Neural crest cell (in vitro differentiated cells): ENCODE measurements around the gene KLHL7. TPM values are rescaled to one million over a fixed set of nuclear protein-coding genes. Genes with fewer than 3 reads are reported as not detected.

Source experiments
- DNase-seq: peaks from one replicate; pipeline ENCODE4 v3.0.0; 2021; ENCODE audit warnings: low read depth, mixed read lengths, low spot score
- H3K27ac Mint-ChIP-seq: one replicate; pipeline ENCODE4 v1.8.0; 2021; ENCODE audit warnings: mild to moderate bottlenecking, mixed read lengths; ENCODE audit not compliant: unreplicated experiment
- H3K27me3 Mint-ChIP-seq: 2 replicates; pipeline ENCODE4 v1.8.0; 2021; ENCODE audit warnings: low read depth, mild to moderate bottlenecking, mixed read lengths
- H3K36me3 Mint-ChIP-seq: 2 replicates; pipeline ENCODE4 v1.8.0; 2021; ENCODE audit warnings: low read depth, mild to moderate bottlenecking, mixed read lengths
- H3K4me1 Mint-ChIP-seq: 2 replicates; pipeline ENCODE4 v1.8.0; 2021; ENCODE audit warnings: mixed read lengths
- H3K4me3 Mint-ChIP-seq: one replicate; pipeline ENCODE4 v1.8.0; 2021; ENCODE audit warnings: mild to moderate bottlenecking, mixed read lengths
- H3K9me3 Mint-ChIP-seq: 2 replicates; pipeline ENCODE4 v1.8.0; 2021; ENCODE audit warnings: mixed read lengths
- CTCF ChIP-seq: fragments of 200-600 bp; sonication (generic); conservative IDR thresholded peaks from 2 replicates; pipeline ENCODE4 v1.5.0; 2021; ENCODE audit warnings: antibody characterized with exemption, mild to moderate bottlenecking
- total RNA-seq: library from RNA; stranded (reverse); gene quantifications from 2 replicates; pipeline ENCODE4 v1.2.1, GENCODE V29; 2021

The KLHL7 gene
- total RNA-seq, 1 donor from 2014 or later = 47.6 TPM

- TF ChIP-seq CTCF = no peak
Measured at GRCh38 chr7:23181684-23182553, 76.3 kb downstream of the KLHL7 start, which contains the start of gene NUP42. NUP42 (plus strand) TSS chr7:23182048; CDS start chr7:23182086, 38 bp downstream.

DNA sequence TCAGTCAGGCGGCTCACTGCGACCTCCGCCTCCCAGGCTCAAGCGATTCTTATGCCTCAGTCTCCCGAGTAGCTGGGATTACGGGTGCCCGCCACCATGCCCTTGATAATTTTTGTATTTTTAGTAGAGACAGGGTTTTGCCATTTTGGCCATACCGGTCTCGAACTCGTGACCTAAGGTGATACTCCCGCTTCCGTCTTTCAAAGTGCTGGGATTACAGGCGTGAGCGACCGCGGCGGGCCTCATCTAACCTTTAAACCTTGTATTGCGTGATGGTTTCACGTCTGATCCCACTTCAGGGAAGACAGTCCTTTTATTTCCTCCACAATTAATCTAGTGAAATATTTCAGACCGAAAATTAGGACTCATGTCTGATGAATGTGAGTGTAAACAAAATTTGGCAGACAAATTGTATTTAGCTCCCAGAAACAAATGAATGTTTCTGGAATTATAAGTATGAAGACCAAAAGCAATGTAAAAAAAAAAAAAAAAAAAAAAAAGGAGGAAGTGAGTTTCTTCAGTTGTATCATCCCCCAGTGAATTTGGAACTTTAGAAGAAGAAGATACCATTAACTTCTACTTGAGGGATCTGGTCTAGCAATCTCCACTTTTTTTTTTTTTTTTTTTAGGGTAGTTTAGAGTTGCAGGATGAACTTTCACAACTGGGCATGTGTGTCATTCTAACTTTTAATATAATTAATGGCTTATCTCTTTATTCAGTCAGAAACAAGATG, 77.9 kb downstream of the KLHL7 start:
- DNase-seq = no peak
- peak overlapping the region; percentile 89 for H3K4me3 Mint-ChIP-seq
- no peaks in the 10 kb centered on the region for H3K9me3 Mint-ChIP-seq
- H3K27ac Mint-ChIP-seq = peak overlapping the region; percentile 62
- H3K36me3 Mint-ChIP-seq = no peaks in the 10 kb centered on the region
- TF ChIP-seq CTCF = no peak
- no peaks in the 10 kb centered on the region for H3K27me3 Mint-ChIP-seq
- H3K4me1 Mint-ChIP-seq = peaks cover 32% of the 10 kb centered on the region

More at GRCh38 chr7:23181684-23182553, 76.3 kb downstream of the KLHL7 start, which contains the start of gene NUP42:
- no peaks in the 10 kb centered on the region for H3K36me3 Mint-ChIP-seq
- peaks cover 32% of the 10 kb centered on the region for H3K4me1 Mint-ChIP-seq
- H3K27me3 Mint-ChIP-seq = no peaks in the 10 kb centered on the region
- H3K4me3 Mint-ChIP-seq = peak within 1 kb of the TSS; percentile 89
- H3K9me3 Mint-ChIP-seq = no peaks in the 10 kb centered on the region
- peak; percentile 91 for DNase-seq
- peak within 1 kb of the TSS; percentile 99 for H3K27ac Mint-ChIP-seq

GRCh38 chr7:23184291-23184690, 78.7 kb downstream of the KLHL7 start:
- DNase-seq = no peak
- H3K27me3 Mint-ChIP-seq = no peaks in the 10 kb centered on the region
- H3K9me3 Mint-ChIP-seq = no peaks in the 10 kb centered on the region
- peak overlapping the region; percentile 85 for H3K4me3 Mint-ChIP-seq
- peaks cover 2% of the 10 kb centered on the region for H3K36me3 Mint-ChIP-seq
- no peak for TF ChIP-seq CTCF
- H3K27ac Mint-ChIP-seq = no peak overlapping the region
- H3K4me1 Mint-ChIP-seq = peaks cover 32% of the 10 kb centered on the region

DNA sequence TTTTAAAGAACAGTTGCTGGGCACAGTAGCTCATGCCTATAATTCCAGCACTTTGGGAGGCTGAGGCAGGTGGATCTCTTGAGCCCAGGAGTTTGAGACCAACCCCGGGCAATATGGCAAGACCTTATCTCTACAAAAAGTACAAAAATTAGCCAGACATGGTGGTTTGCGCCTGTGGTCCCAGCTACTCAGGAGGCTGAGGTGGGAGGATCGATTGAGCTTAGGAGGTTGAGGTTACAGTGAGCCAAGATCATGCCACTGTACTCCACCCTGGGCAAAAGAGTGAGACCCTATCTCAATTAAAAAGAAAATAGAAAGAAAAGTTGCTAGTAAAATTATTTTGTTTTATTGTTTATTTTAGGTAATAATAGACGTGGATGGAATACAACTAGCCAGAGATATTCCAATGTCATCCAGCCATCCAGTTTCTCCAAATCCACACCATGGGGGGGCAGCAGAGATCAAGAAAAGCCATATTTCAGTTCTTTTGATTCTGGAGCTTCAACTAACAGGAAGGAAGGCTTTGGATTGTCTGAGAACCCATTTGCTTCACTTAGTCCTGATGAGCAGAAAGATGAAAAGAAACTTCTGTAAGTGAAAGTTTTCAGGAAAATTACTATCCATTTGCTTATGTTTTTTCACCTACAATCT, 79.2 kb downstream of the KLHL7 start:
- H3K36me3 Mint-ChIP-seq = peaks cover 3% of the 10 kb centered on the region
- no peak overlapping the region for H3K27ac Mint-ChIP-seq
- H3K27me3 Mint-ChIP-seq = no peaks in the 10 kb centered on the region
- H3K4me3 Mint-ChIP-seq = peak overlapping the region; percentile 85
- no peaks in the 10 kb centered on the region for H3K9me3 Mint-ChIP-seq
- DNase-seq = peak; percentile 35
- peaks cover 32% of the 10 kb centered on the region for H3K4me1 Mint-ChIP-seq
- TF ChIP-seq CTCF = peak; percentile 61

GRCh38 chr7:23185980-23186379, 80.4 kb downstream of the KLHL7 start:
- no peak for TF ChIP-seq CTCF
- Mint-ChIP-seq H3K36me3 (peaks cover 6% of the 10 kb centered on the region), H3K9me3 (no peaks in the 10 kb centered on the region), H3K4me3 (no peak overlapping the region), H3K4me1 (peaks cover 26% of the 10 kb centered on the region), H3K27me3 (no peaks in the 10 kb centered on the region), H3K27ac (no peak overlapping the region)
- no peak for DNase-seq
